CD14-positive monocyte (primary cell): ENCODE data around the gene RNF40. TPM values are rescaled to one million over a fixed set of nuclear protein-coding genes. Genes with fewer than 3 reads are reported as not detected.

Source experiments
- DNase-seq, 3 donors: peaks; one replicate each; pipeline ENCODE4 v3.0.0-alpha.2; 2011 to 2022
- H2AFZ ChIP-seq: 2 replicates; pipeline ENCODE4 v1.6.0; 2012; ENCODE audit warnings: mild to moderate bottlenecking, low read depth, low read length, inconsistent platforms; ENCODE audit not compliant: insufficient read depth, poor library complexity, severe bottlenecking
- H3K27ac ChIP-seq, 2 donors: 1 replicate in 1 of 2; 2 replicates in 1 of 2; pipeline ENCODE4 v1.5.1; 2012 to 2013; ENCODE audit warnings: low read length in 2 of 2, control low read depth in 1 of 2, inconsistent platforms in 1 of 2, low read depth in 1 of 2, mild to moderate bottlenecking in 1 of 2
- H3K27me3 ChIP-seq, 2 donors: one replicate each; pipeline versions ENCODE4 v1.6.0 to v1.6.1; 2011 to 2013; ENCODE audit warnings: low read length in 2 of 2; ENCODE audit not compliant: control insufficient read depth in 2 of 2, insufficient read depth in 2 of 2
- H3K36me3 ChIP-seq, 2 donors: replicated peaks in 1 of 2; 1 replicate in 1 of 2; 2 replicates in 1 of 2; pipeline versions ENCODE4 v1.5.1 to v1.6.1; 2012 to 2013; ENCODE audit warnings: low read length in 2 of 2, control low read depth in 1 of 2, inconsistent platforms in 1 of 2, mild to moderate bottlenecking in 1 of 2; ENCODE audit not compliant: insufficient read depth in 2 of 2, control insufficient read depth in 1 of 2
- H3K4me1 ChIP-seq, 2 donors: 1 replicate in 1 of 2; 2 replicates in 1 of 2; pipeline versions ENCODE4 v1.5.1 to v1.6.1; 2012 to 2013; ENCODE audit warnings: low read length in 2 of 2, control low read depth in 1 of 2, inconsistent platforms in 1 of 2, mild to moderate bottlenecking in 1 of 2, moderate library complexity in 1 of 2; ENCODE audit not compliant: insufficient read depth in 2 of 2, control insufficient read depth in 1 of 2
- H3K4me2 ChIP-seq: replicated peaks from 2 replicates; pipeline ENCODE3; 2012; ENCODE audit warnings: low read length, moderate library complexity, mild to moderate bottlenecking; ENCODE audit not compliant: poor library complexity, severe bottlenecking; ENCODE audit errors: extremely low read depth
- H3K4me3 ChIP-seq, 3 experiments: fragments of 200-600 bp in 1 of 3; sonication (generic) in 1 of 3; replicated peaks in 1 of 3; 1 replicate in 2 of 3; 2 replicates in 1 of 3; pipeline ENCODE4 v1.5.1; 2011 to 2013; ENCODE audit warnings: low read length in 3 of 3, mild to moderate bottlenecking in 3 of 3, control low read depth in 2 of 3, low read depth in 2 of 3, inconsistent platforms in 1 of 3, moderate library complexity in 1 of 3
- H3K79me2 ChIP-seq: 2 replicates; pipeline ENCODE4 v1.6.0; 2012; ENCODE audit warnings: mild to moderate bottlenecking, control low read depth, inconsistent platforms, low read length, moderate library complexity; ENCODE audit not compliant: insufficient read depth
- H3K9ac ChIP-seq: 2 replicates; pipeline ENCODE4 v1.6.0; 2017; ENCODE audit warnings: low read length, mild to moderate bottlenecking; ENCODE audit not compliant: insufficient read depth, poor library complexity, severe bottlenecking
- H3K9me3 ChIP-seq, 2 donors: replicated peaks in 1 of 2; 1 replicate in 1 of 2; 2 replicates in 1 of 2; pipeline versions ENCODE4 v1.5.1 to v1.6.1; 2012 to 2013; ENCODE audit warnings: low read length in 2 of 2, control low read depth in 1 of 2; ENCODE audit not compliant: control insufficient read depth in 1 of 2, insufficient read depth in 1 of 2
- H4K20me1 ChIP-seq: 2 replicates; pipeline ENCODE4 v1.6.0; 2012; ENCODE audit warnings: mild to moderate bottlenecking, low read length, control low read depth, moderate library complexity; ENCODE audit not compliant: insufficient read depth
- H3K27ac Mint-ChIP-seq, 7 donors: one replicate each; pipeline ENCODE4 v1.8.0; 2020; ENCODE audit warnings: mild to moderate bottlenecking in 7 of 7, mixed read lengths in 7 of 7, moderate library complexity in 6 of 7, inconsistent platforms in 2 of 7
- H3K27me3 Mint-ChIP-seq, 3 donors: one replicate each; pipeline ENCODE4 v1.8.0; 2021 to 2022; ENCODE audit warnings: low read depth in 3 of 3, mild to moderate bottlenecking in 3 of 3, mixed read lengths in 3 of 3, moderate library complexity in 3 of 3, inconsistent platforms in 1 of 3
- H3K36me3 Mint-ChIP-seq, 2 donors: one replicate each; pipeline ENCODE4 v1.8.0; 2020; ENCODE audit warnings: mixed read lengths in 2 of 2, inconsistent platforms in 1 of 2, mild to moderate bottlenecking in 1 of 2
- H3K4me1 Mint-ChIP-seq: one replicate; pipeline ENCODE4 v1.8.0; 2020; ENCODE audit warnings: mild to moderate bottlenecking, mixed read lengths
- H3K4me3 Mint-ChIP-seq, 2 donors: one replicate each; pipeline ENCODE4 v1.8.0; 2020; ENCODE audit warnings: mild to moderate bottlenecking in 2 of 2, mixed read lengths in 2 of 2, moderate library complexity in 1 of 2
- H3K9me3 Mint-ChIP-seq, 7 donors: one replicate each; pipeline ENCODE4 v1.8.0; 2020 to 2022; ENCODE audit warnings: mixed read lengths in 7 of 7, mild to moderate bottlenecking in 6 of 7, moderate library complexity in 6 of 7, inconsistent platforms in 2 of 7
- CTCF ChIP-seq: fragments of 200-600 bp; IDR thresholded peaks from one replicate; pipeline ENCODE4 v1.8.0; 2022; ENCODE audit warnings: antibody characterized with exemption, mild to moderate bottlenecking
- WGBS: methylation state at CpG from one replicate; pipeline ENCODE4 v1.1.5; 2013; ENCODE audit warnings: missing lambda C conversion rate; ENCODE audit not compliant: insufficient coverage; 5-methylcytosine and 5-hydroxymethylcytosine counted together
- intact Hi-C, 2 donors: fragments of 100-400 bp; cut with micrococcal nuclease; formaldehyde crosslinking; loops; one replicate each; pipeline versions ENCODE4 v1.15.0 to v1.15.1; 2023
- polyA plus RNA-seq, 3 donors: library from polyadenylated mRNA; depleted of rRNA in 1 of 3; unstranded in 2 of 3; stranded (reverse) in 1 of 3; fragments of 300-500 nt in 2 of 3; fragments of >200 nt in 1 of 3; fragmentation: Illumina TruSeq in 2 of 3; gene quantifications; 1 replicate in 2 of 3; 2 replicates in 1 of 3; pipeline ENCODE4 v1.2.3, GENCODE V29; 2012 to 2021

The RNF40 gene
- polyA plus RNA-seq, 3 donors = 14.8 to 53.5 (median 34.9) TPM

- no peak for TF ChIP-seq CTCF
- H4K20me1 ChIP-seq = peaks cover 36% of the 10 kb centered on the region
- no peak overlapping the region for H3K27ac ChIP-seq
- H3K4me2 ChIP-seq = no peak overlapping the region
- intact Hi-C loops = no loop called here
- peaks cover 8% of the 10 kb centered on the region for H3K79me2 ChIP-seq
- H2AFZ ChIP-seq = no peak overlapping the region
- no peaks in the 10 kb centered on the region for H3K9me3 ChIP-seq
- Mint-ChIP-seq H3K36me3 (peaks cover 47 to 59% of the 10 kb centered on the region in 2 donors), H3K4me3 (no peak overlapping the region), H3K4me1 (peaks cover 41% of the 10 kb centered on the region), H3K27me3 (peaks cover 0 to 3% (median 2%) of the 10 kb centered on the region in 3 donors), H3K9me3 (no peaks in the 10 kb centered on the region), H3K27ac (peak overlapping the region in 1 of 7 donors; percentile 3)
- WGBS = 37% methylated on average over 13 of the region's 14 CpGs
- H3K27me3 ChIP-seq = no peaks in the 10 kb centered on the region
- H3K9ac ChIP-seq = no peak overlapping the region
- H3K4me1 ChIP-seq = peaks cover 18 to 29% of the 10 kb centered on the region in 2 donors
- H3K36me3 ChIP-seq = peaks cover 52 to 58% of the 10 kb centered on the region in 2 donors
- no peak for DNase-seq
- no peak overlapping the region for H3K4me3 ChIP-seq
Observed at GRCh38 chr16:30773826-30774225, 11.7 kb downstream of the RNF40 start.

DNA sequence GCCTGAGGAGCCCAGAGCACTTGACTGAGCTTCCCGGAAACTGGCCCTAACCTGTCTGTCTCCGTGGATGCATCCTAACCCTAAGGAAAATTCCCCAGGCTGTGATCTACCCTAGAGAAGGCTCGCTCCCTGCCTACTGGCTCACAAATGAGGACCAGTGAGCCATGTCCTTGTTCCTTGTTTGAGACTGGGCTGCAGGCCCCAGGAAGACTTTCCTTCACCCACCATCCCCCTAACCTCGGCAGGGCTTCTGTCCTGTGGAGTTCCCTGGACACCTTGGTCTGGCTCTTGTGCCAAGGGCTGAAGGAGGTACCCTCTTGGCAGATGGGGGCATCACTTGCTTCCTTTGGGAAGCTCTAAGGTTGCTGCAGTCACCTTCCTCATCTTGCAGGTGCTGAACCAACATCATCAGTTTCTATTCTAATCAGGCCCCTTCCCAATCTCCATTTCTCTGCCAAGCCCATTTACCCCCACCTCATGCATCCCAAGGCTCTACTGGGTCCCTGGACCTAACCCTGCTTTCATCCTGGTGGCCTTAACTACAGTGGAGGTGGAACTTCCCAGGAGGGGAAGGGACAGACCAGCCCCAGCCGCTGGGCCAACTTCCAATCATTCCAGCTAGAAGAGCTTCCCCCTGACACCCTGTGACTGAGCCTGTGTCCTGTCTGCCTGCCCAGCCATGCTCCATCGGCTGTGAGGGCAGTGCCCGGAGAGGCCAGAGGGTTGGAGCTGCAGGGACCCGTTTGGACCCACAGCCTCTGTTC lies 12.4 kb downstream of the RNF40 start:
- H2AFZ ChIP-seq = no peak overlapping the region

More for the DNA sequence above, 12.4 kb downstream of the RNF40 start:
- Histone ChIP-seq H3K4me1 (peaks cover 18 to 30% of the 10 kb centered on the region in 2 donors), H3K36me3 (peaks cover 45 to 51% of the 10 kb centered on the region in 2 donors), H3K4me2 (peak overlapping the region; percentile 95), H3K79me2 (peaks cover 8% of the 10 kb centered on the region), H3K9ac (peak overlapping the region; percentile 68), H3K27me3 (no peaks in the 10 kb centered on the region), H3K27ac (peak overlapping the region; percentile 19 to 63), H3K9me3 (no peaks in the 10 kb centered on the region), H3K4me3 (peak overlapping the region in 1 of 3 experiments; percentile 78), H4K20me1 (peaks cover 36% of the 10 kb centered on the region)
- Mint-ChIP-seq H3K4me3 (peak overlapping the region; percentile 93 to 97), H3K4me1 (peaks cover 43% of the 10 kb centered on the region), H3K27me3 (peaks cover 0 to 3% (median 2%) of the 10 kb centered on the region in 3 donors), H3K27ac (peak overlapping the region in 5 of 7 donors; percentile 67 to 92 (median 83)), H3K9me3 (no peaks in the 10 kb centered on the region), H3K36me3 (peaks cover 39 to 51% of the 10 kb centered on the region in 2 donors)
- DNase-seq = no peak
- intact Hi-C loops = no loop called here
- no peak for TF ChIP-seq CTCF
- WGBS = 82% methylated on average over 7 of the region's 8 CpGs
